PC-3 (cell line): ENCODE measurements around the gene SPSB1.

ENCODE experiments used
- EZH2 ChIP-seq: fragments of 300-600 bp; sonication (generic); IDR thresholded peaks from one replicate; pipeline ENCODE4 v1.6.1; 2017; ENCODE audit warnings: antibody characterized with exemption, mild to moderate bottlenecking, low read length; ENCODE audit not compliant: unreplicated experiment
- EZH2phosphoT487 ChIP-seq: fragments of 300-600 bp; sonication (generic); IDR thresholded peaks from 2 replicates; pipeline ENCODE4 v1.6.1; 2018; ENCODE audit warnings: mild to moderate bottlenecking, antibody characterized with exemption, low read length, borderline replicate concordance
- TF ChIP-seq, protein P1 (sequence below): fragments of 300-600 bp; sonication (generic); conservative IDR thresholded peaks from 2 replicates; pipeline ENCODE4 v1.5.1; 2017; ENCODE audit warnings: antibody characterized with exemption, low read depth, mild to moderate bottlenecking, low read length

DNA sequence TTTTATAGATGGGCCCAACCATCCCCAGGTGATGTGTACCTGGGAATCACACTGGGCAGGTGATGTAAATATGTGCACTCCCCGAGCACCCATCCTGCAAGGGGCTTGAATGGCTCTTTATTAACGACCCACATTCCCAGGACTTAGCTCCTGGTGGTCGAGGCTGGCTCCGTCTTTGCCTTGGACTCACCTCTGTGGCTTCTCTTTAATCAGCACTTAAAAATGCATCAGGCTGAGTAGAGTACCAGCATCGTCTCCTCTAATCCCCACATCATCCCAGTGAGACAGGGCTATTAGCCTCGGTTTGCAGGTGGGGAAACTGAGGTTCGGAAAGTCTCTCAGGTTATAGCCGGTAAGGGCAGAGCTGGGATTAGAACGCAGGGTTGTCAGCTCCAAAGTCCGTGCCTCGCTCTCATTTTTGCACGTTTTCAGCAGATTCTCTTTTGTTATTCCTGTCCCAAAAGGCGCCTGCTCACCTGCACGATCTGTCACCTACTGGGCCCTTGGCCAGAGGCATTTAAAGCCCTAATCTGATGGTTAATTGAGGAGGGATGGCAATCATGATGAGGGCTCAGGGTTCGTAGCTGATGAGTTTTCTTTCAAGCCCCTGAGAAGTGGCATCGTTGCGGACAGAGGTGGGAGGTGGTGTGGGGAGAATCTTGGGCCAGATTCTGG lies 29.4 kb downstream of the SPSB1 start:
- TF ChIP-seq, protein P1, sequence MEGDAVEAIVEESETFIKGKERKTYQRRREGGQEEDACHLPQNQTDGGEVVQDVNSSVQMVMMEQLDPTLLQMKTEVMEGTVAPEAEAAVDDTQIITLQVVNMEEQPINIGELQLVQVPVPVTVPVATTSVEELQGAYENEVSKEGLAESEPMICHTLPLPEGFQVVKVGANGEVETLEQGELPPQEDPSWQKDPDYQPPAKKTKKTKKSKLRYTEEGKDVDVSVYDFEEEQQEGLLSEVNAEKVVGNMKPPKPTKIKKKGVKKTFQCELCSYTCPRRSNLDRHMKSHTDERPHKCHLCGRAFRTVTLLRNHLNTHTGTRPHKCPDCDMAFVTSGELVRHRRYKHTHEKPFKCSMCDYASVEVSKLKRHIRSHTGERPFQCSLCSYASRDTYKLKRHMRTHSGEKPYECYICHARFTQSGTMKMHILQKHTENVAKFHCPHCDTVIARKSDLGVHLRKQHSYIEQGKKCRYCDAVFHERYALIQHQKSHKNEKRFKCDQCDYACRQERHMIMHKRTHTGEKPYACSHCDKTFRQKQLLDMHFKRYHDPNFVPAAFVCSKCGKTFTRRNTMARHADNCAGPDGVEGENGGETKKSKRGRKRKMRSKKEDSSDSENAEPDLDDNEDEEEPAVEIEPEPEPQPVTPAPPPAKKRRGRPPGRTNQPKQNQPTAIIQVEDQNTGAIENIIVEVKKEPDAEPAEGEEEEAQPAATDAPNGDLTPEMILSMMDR = no peak
- TF ChIP-seq EZH2phosphoT487 (no peak), EZH2 (no peak)
